IMR-90 (cell line): ENCODE measurements around the gene ERRFI1. TPM values are rescaled to one million over a fixed set of nuclear protein-coding genes. Genes with fewer than 3 reads are reported as not detected.

ENCODE experiments used
- ATAC-seq: fragments of 200-7000 bp; cut with Tn5 transposase; 2 replicates; pipeline ENCODE4 v1.9.1; 2020; ENCODE audit warnings: low read depth, mild to moderate bottlenecking, moderate library complexity
- BruUV-seq: library from RNA; stranded (reverse); fragments of 400-500 nt; replicated peaks from 2 replicates; lab custom pipeline; 2021; lab: Mats Ljungman, UMichigan
- CTCF ChIA-PET: fragments of 300-600 bp; formaldehyde crosslinking; extraction: SDS; loops from one replicate; lab custom pipeline; 2021; ENCODE audit warnings: antibody characterized with exemption; lab: Yijun Ruan, JAX
- POLR2A ChIA-PET: fragments of 300-600 bp; sonication (Branson Sonifier 250); formaldehyde crosslinking; loops from one replicate; lab custom pipeline; 2022; ENCODE audit warnings: antibody characterized with exemption; ENCODE audit not compliant: unreplicated experiment; lab: Charles Lee
- DNase-seq: peaks from one replicate; pipeline ENCODE4 v3.0.0; 2013
- H2AFZ ChIP-seq: replicated peaks from 2 replicates; pipeline ENCODE3; 2013; ENCODE audit warnings: low read length, mild to moderate bottlenecking; ENCODE audit not compliant: poor library complexity
- H2AK5ac ChIP-seq: 2 replicates; pipeline ENCODE4 v1.6.1; 2013; ENCODE audit warnings: low read depth, low read length, inconsistent platforms
- H2AK9ac ChIP-seq: replicated peaks from 2 replicates; pipeline ENCODE3; 2013; ENCODE audit warnings: mild to moderate bottlenecking, low read depth, low read length, moderate library complexity; ENCODE audit not compliant: poor library complexity
- H2BK120ac ChIP-seq: 2 replicates; pipeline ENCODE4 v1.6.1; 2013; ENCODE audit warnings: low read depth, low read length, inconsistent platforms
- H2BK15ac ChIP-seq: 3 replicates; pipeline ENCODE4 v1.6.1; 2013; ENCODE audit warnings: low read depth, low read length, inconsistent platforms
- H2BK20ac ChIP-seq: 2 replicates; pipeline ENCODE4 v1.6.1; 2013; ENCODE audit warnings: low read depth, mild to moderate bottlenecking, inconsistent platforms, low read length, moderate library complexity
- H2BK5ac ChIP-seq: 2 replicates; pipeline ENCODE4 v1.6.1; 2013; ENCODE audit warnings: mild to moderate bottlenecking, low read depth, low read length, inconsistent platforms; ENCODE audit not compliant: poor library complexity, severe bottlenecking
- H3K14ac ChIP-seq: replicated peaks from 2 replicates; pipeline ENCODE4 v1.6.1; 2013; ENCODE audit warnings: low read depth, low read length, inconsistent platforms
- H3K18ac ChIP-seq: 2 replicates; pipeline ENCODE4 v1.6.1; 2013; ENCODE audit warnings: low read depth, low read length, control low read depth
- H3K23ac ChIP-seq: 2 replicates; pipeline ENCODE4 v1.6.1; 2013; ENCODE audit warnings: low read depth, low read length, inconsistent platforms
- H3K27ac ChIP-seq: 2 replicates; pipeline ENCODE4 v1.5.1; 2013; ENCODE audit warnings: mild to moderate bottlenecking, control low read depth, low read length; ENCODE audit not compliant: insufficient read depth
- H3K27me3 ChIP-seq: 2 replicates; pipeline ENCODE4 v1.6.1; 2013; ENCODE audit warnings: low read length; ENCODE audit not compliant: control insufficient read depth, insufficient read depth
- H3K36me3 ChIP-seq: 2 replicates; pipeline ENCODE4 v1.6.1; 2013; ENCODE audit warnings: low read length, mixed read lengths; ENCODE audit not compliant: control insufficient read depth, insufficient read depth
- H3K4ac ChIP-seq: 2 replicates; pipeline ENCODE4 v1.6.1; 2013; ENCODE audit warnings: low read depth, low read length, inconsistent platforms
- H3K4me1 ChIP-seq: 2 replicates; pipeline ENCODE4 v1.6.1; 2013; ENCODE audit warnings: low read length, mixed read lengths; ENCODE audit not compliant: control insufficient read depth, insufficient read depth
- H3K4me2 ChIP-seq: 2 replicates; pipeline ENCODE4 v1.6.1; 2013; ENCODE audit warnings: low read depth, mild to moderate bottlenecking, control low read depth, low read length, moderate library complexity
- H3K4me3 ChIP-seq: 2 replicates; pipeline ENCODE4 v1.5.1; 2013; ENCODE audit warnings: low read depth, mild to moderate bottlenecking, control low read depth, low read length, moderate library complexity; ENCODE audit not compliant: insufficient read depth
- H3K56ac ChIP-seq: 2 replicates; pipeline ENCODE4 v1.6.1; 2013; ENCODE audit warnings: low read length, inconsistent platforms; ENCODE audit not compliant: insufficient read depth; ENCODE audit errors: extremely low read depth
- H3K79me1 ChIP-seq, 2 experiments: 2 replicates each; pipeline ENCODE4 v1.6.1; 2013; ENCODE audit warnings: low read length in 2 of 2, inconsistent platforms in 1 of 2, low read depth in 1 of 2
- H3K9ac ChIP-seq: 2 replicates; pipeline ENCODE4 v1.6.1; 2013; ENCODE audit warnings: low read depth, low read length, control low read depth
- H3K9me1 ChIP-seq: 2 replicates; pipeline ENCODE4 v1.6.1; 2013; ENCODE audit warnings: low read length, inconsistent platforms; ENCODE audit not compliant: insufficient read depth
- H3K9me3 ChIP-seq: 2 replicates; pipeline ENCODE4 v1.6.1; 2013; ENCODE audit warnings: low read length; ENCODE audit not compliant: control insufficient read depth, insufficient read depth
- H4K20me1 ChIP-seq: 2 replicates; pipeline ENCODE4 v1.6.1; 2013; ENCODE audit warnings: low read length, inconsistent platforms; ENCODE audit not compliant: insufficient read depth
- H4K5ac ChIP-seq: 2 replicates; pipeline ENCODE4 v1.6.1; 2013; ENCODE audit warnings: mild to moderate bottlenecking, low read depth, low read length, control low read depth
- H4K8ac ChIP-seq, 2 experiments: 2 replicates each; pipeline ENCODE4 v1.6.1; 2013; ENCODE audit warnings: low read depth in 2 of 2, low read length in 2 of 2, control low read depth in 1 of 2, inconsistent platforms in 1 of 2
- H4K91ac ChIP-seq: 2 replicates; pipeline ENCODE4 v1.6.1; 2013; ENCODE audit warnings: low read depth, low read length, inconsistent platforms; ENCODE audit not compliant: insufficient read depth
- CHD1 ChIP-seq: IDR thresholded peaks from 2 replicates; pipeline ENCODE4 v1.6.1; 2012; ENCODE audit warnings: low read depth, low read length, improper control_type of control experiment
- ELK1 ChIP-seq: fragments of 150-350 bp; IDR thresholded peaks from 2 replicates; pipeline ENCODE4 v1.6.1; 2016; ENCODE audit warnings: low read depth, mild to moderate bottlenecking, low read length, moderate library complexity, borderline replicate concordance
- MXI1 ChIP-seq: IDR thresholded peaks from 2 replicates; pipeline ENCODE4 v1.6.1; 2012; ENCODE audit warnings: low read depth, mild to moderate bottlenecking, low read length, moderate library complexity, borderline replicate concordance
- NFE2L2 ChIP-seq: fragments of 150-350 bp; IDR thresholded peaks from 2 replicates; pipeline ENCODE4 v1.6.1; 2016; ENCODE audit warnings: low read depth, mild to moderate bottlenecking, low read length
- POLR2A ChIP-seq: IDR thresholded peaks from 2 replicates; pipeline ENCODE4 v1.6.1; 2012; ENCODE audit warnings: mild to moderate bottlenecking, low read depth, low read length
- WGBS, 2 experiments: methylation state at CpG; one replicate each; pipeline versions ENCODE4 v1.1.5 to v1.1.7; 2013; ENCODE audit warnings: missing lambda C conversion rate in 2 of 2; ENCODE audit not compliant: insufficient read length in 1 of 2; ENCODE audit errors: extremely low coverage in 2 of 2; 5-methylcytosine and 5-hydroxymethylcytosine counted together
- dilution Hi-C: fragments of 300-500 bp; cut with HindIII; formaldehyde crosslinking; loops from one replicate; pipeline ENCODE4 v1.14.3; 2018; ENCODE audit warnings: low sequenced_read_pairs; ENCODE audit not compliant: unreplicated experiment
- in situ Hi-C: fragments of 300-500 bp; cut with MboI; formaldehyde crosslinking; loops from 3 replicates; pipeline ENCODE4 v1.14.3; 2019; ENCODE audit warnings: low sequenced_read_pairs, inconsistent platforms, mixed read lengths
- intact Hi-C: fragments of 100-400 bp; cut with micrococcal nuclease; formaldehyde crosslinking; loops from 2 replicates; pipeline ENCODE4 v1.10.0; 2022
- polyA plus RNA-seq, 3 experiments: library from polyadenylated mRNA; depleted of rRNA; stranded (reverse); fragments of >200 nt; gene quantifications; 2 replicates each; pipeline ENCODE4 v1.2.3, GENCODE V29; 2012; ENCODE audit warnings: low replicate concordance in 1 of 3
- total RNA-seq: library from RNA; depleted of rRNA; stranded (reverse); fragments of >200 nt; gene quantifications from 2 replicates; pipeline ENCODE4 v1.2.3, GENCODE V29; 2012
- TF ChIP-seq, protein P1 (sequence below): conservative IDR thresholded peaks from 2 replicates; pipeline ENCODE4 v1.5.1; 2012; ENCODE audit warnings: mild to moderate bottlenecking, low read depth, low read length, improper control_type of control experiment
- TF ChIP-seq, protein P2 (sequence below): fragments of 150-350 bp; IDR thresholded peaks from 2 replicates; pipeline ENCODE4 v1.6.1; 2017; ENCODE audit warnings: mild to moderate bottlenecking, antibody characterized with exemption, low read length, low read depth

ERRFI1 gene
- total and polyA plus RNA-seq, 2 of the 4 experiments (the other 2 are of a cell fraction) = 101 to 145 TPM

- Histone ChIP-seq H3K23ac (peak overlapping the region; percentile 86; the same call in 1 of the 2 replicates), H3K18ac (no peak overlapping the region), H2BK15ac (peak overlapping the region; percentile 58; the same call in 1 of the 3 replicates), H2AK5ac (peak overlapping the region; percentile 59; the same call in 1 of the 2 replicates), H3K27me3 (no peaks in the 10 kb centered on the region), H2BK20ac (peak overlapping the region; percentile 50; the same call in 1 of the 2 replicates), H4K20me1 (no peaks in the 10 kb centered on the region), H3K36me3 (peaks cover 21% of the 10 kb centered on the region), H2BK120ac (0 out of 2 replicates have a peak overlapping the region, but pooled peaks have one; percentile 33), H3K27ac (peak overlapping the region; percentile 16; the same call in 1 of the 2 replicates), H3K4me2 (no peak overlapping the region), H3K4me1 (peaks cover 6% of the 10 kb centered on the region; the same call in 1 of the 2 replicates), H3K9me3 (no peaks in the 10 kb centered on the region), H3K79me1 (peaks cover 2 to 24% of the 10 kb centered on the region in 2 experiments), H2AK9ac (no peak overlapping the region), H3K9me1 (peaks cover 3% of the 10 kb centered on the region), H3K56ac (no peak overlapping the region), H3K4ac (no peak overlapping the region), H4K91ac (peak overlapping the region; percentile 52), H2BK5ac (peak overlapping the region; percentile 44), H4K5ac (no peak overlapping the region), H4K8ac (no peak overlapping the region; a peak in 1 of 4 replicates), H3K9ac (no peak overlapping the region), H3K14ac (peak overlapping the region; percentile 48), H2AFZ (no peak overlapping the region), H3K4me3 (no peak overlapping the region)
- intact Hi-C loops = no loop called here
- no peak for TF ChIP-seq CHD1
- TF ChIP-seq, protein P1, sequence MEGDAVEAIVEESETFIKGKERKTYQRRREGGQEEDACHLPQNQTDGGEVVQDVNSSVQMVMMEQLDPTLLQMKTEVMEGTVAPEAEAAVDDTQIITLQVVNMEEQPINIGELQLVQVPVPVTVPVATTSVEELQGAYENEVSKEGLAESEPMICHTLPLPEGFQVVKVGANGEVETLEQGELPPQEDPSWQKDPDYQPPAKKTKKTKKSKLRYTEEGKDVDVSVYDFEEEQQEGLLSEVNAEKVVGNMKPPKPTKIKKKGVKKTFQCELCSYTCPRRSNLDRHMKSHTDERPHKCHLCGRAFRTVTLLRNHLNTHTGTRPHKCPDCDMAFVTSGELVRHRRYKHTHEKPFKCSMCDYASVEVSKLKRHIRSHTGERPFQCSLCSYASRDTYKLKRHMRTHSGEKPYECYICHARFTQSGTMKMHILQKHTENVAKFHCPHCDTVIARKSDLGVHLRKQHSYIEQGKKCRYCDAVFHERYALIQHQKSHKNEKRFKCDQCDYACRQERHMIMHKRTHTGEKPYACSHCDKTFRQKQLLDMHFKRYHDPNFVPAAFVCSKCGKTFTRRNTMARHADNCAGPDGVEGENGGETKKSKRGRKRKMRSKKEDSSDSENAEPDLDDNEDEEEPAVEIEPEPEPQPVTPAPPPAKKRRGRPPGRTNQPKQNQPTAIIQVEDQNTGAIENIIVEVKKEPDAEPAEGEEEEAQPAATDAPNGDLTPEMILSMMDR = no peak
- no peak for TF ChIP-seq NFE2L2
- TF ChIP-seq POLR2A = no peak
- no peak for TF ChIP-seq MXI1
- no peak for TF ChIP-seq ELK1
- TF ChIP-seq, protein P2, sequence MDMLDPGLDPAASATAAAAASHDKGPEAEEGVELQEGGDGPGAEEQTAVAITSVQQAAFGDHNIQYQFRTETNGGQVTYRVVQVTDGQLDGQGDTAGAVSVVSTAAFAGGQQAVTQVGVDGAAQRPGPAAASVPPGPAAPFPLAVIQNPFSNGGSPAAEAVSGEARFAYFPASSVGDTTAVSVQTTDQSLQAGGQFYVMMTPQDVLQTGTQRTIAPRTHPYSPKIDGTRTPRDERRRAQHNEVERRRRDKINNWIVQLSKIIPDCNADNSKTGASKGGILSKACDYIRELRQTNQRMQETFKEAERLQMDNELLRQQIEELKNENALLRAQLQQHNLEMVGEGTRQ = no peak
- in situ Hi-C loops = loop anchor here (25.0 kb wide), 3 partner anchors 574 to 874 kb away; no protein-coding TSS in a partner anchor
- ChIA-PET CTCF (interaction anchor here (0.6 to 1.6 kb wide), 4 partner anchors 13 to 332 kb away, joined by 3 to 6 read pairs (median 4); no protein-coding TSS in a partner anchor), POLR2A (no interaction called here)
- BruUV-seq = no TSS peak
- ATAC-seq (0 out of 2 replicates have a peak, but pooled peaks have one; percentile 21), DNase-seq (peak; percentile 64)
- dilution Hi-C loops = no loop called here
- WGBS, 2 experiments = 60% methylated on average over 1 of the region's 1 CpG; no CpG with 5 or more reads in 1 of the 2 experiments
Measured at GRCh38 chr1:7988576-7988975, 37.5 kb downstream of the ERRFI1 start.
